ENCODE measurements around the gene CBY2. TPM values are rescaled to one million over a fixed set of nuclear protein-coding genes. Genes with fewer than 3 reads are reported as not detected.

CBY2 gene
- total RNA-seq, 1 experiment from 2014 or later = not detected

GRCh38 chr13:45691667-45692066, 10.5 kb upstream of the CBY2 start:
- no peak overlapping the region for H4K5ac ChIP-seq (ENCODE audit: insufficient read length, low read depth, low read length)
- no peaks in the 10 kb centered on the region for H3K79me1 ChIP-seq (ENCODE audit: insufficient read depth, low read depth, low read length, poor library complexity, severe bottlenecking)
- no peak overlapping the region for H3K56ac ChIP-seq (ENCODE audit: insufficient read length, low read depth, low read length)
- Mint-ChIP-seq H3K4me3 (no peak overlapping the region), H3K36me3 (ENCODE audit: insufficient read depth in 1 of 3, low read depth in 3 of 3) (peaks cover 0 to 8% (median 0%) of the 10 kb centered on the region in 3 experiments; a peak in 1 of 7 replicates), H3K27ac (no peak overlapping the region), H3K9me3 (peaks cover 5 to 10% of the 10 kb centered on the region in 2 experiments; a peak in 4 of 5 replicates), H3K27me3 (ENCODE audit: low read depth) (no peaks in the 10 kb centered on the region; the same call in 1 of the 2 replicates), H3K4me1 (peaks cover 0 to 4% of the 10 kb centered on the region in 2 experiments; a peak in 1 of 4 replicates)
- H3K4me2 ChIP-seq (ENCODE audit: insufficient read depth, insufficient read length, low read length) = no peak overlapping the region
- no peak for TF ChIP-seq CTCF (conservative IDR thresholded peaks at IDR 0.05)
- H3K23ac ChIP-seq (ENCODE audit: insufficient read length, low read depth, low read length) = no peak overlapping the region
- no peak overlapping the region for H3K27ac ChIP-seq (ENCODE audit: insufficient read length, low read depth, low read length)
- no peak overlapping the region for H3K18ac ChIP-seq (ENCODE audit: insufficient read length, low read depth, low read length)
- H2BK15ac ChIP-seq (ENCODE audit: low read depth, low read length) = no peak overlapping the region
- WGBS (ENCODE audit: extremely low coverage, insufficient read length, low lambda C conversion rate) = no CpG with 5 or more reads among the region's 1 CpG
- H3K79me2 ChIP-seq (ENCODE audit: insufficient read depth, low read length) = no peaks in the 10 kb centered on the region
- H3K4me1 ChIP-seq (ENCODE audit: insufficient read depth, low read length) = no peaks in the 10 kb centered on the region
- no peak overlapping the region for H2AK5ac ChIP-seq (ENCODE audit: insufficient read length, low read length)
- no peak overlapping the region for H2BK5ac ChIP-seq (ENCODE audit: insufficient read length, low read length)
- no peak overlapping the region for H3K4ac ChIP-seq (ENCODE audit: low read depth, low read length)
- H4K20me1 ChIP-seq (ENCODE audit: control insufficient read depth, insufficient read depth, insufficient read length) = no peaks in the 10 kb centered on the region
- H3K14ac ChIP-seq (ENCODE audit: insufficient read depth, low read length) = no peak overlapping the region
- no peak overlapping the region for H4K91ac ChIP-seq (ENCODE audit: insufficient read length, low read depth, low read length)
- no peaks in the 10 kb centered on the region for H3K9me3 ChIP-seq (ENCODE audit: control insufficient read depth, low read depth, low read length)
- H2BK120ac ChIP-seq (ENCODE audit: low read depth, low read length, poor library complexity, severe bottlenecking) = no peak overlapping the region
- no peak overlapping the region for H2BK20ac ChIP-seq (ENCODE audit: low read depth, low read length, poor library complexity, severe bottlenecking)
- no peaks in the 10 kb centered on the region for H3K27me3 ChIP-seq (ENCODE audit: insufficient read depth, low read length)
- H3K23me2 ChIP-seq (ENCODE audit: insufficient read length, low read depth, low read length, poor library complexity, severe bottlenecking) = no peaks in the 10 kb centered on the region
- no peak overlapping the region for H4K8ac ChIP-seq (replicated peaks; ENCODE audit: insufficient read length, low read depth, low read length)
- no peak overlapping the region for H2AFZ ChIP-seq (ENCODE audit: low read length)
- H2BK12ac ChIP-seq (ENCODE audit: insufficient read length, low read depth, low read length) = no peak overlapping the region
- DNase-seq = no peak
- H3K9ac ChIP-seq (ENCODE audit: extremely low read depth, insufficient read length, low read length) = no peak overlapping the region
- no peak overlapping the region for H3T11ph ChIP-seq (ENCODE audit: low read length)
